ENCODE data around the gene FZD4.
"Not testable (repeated sequence)": the region's sequence is repeated elsewhere in the genome, so short reads cannot be mapped to it uniquely, and the experiment has no call there.

Gene FZD4

GRCh38 chr11:86934926-86935579, 20.1 kb downstream of the FZD4 start:
- DNase-seq, result no peak

DNA sequence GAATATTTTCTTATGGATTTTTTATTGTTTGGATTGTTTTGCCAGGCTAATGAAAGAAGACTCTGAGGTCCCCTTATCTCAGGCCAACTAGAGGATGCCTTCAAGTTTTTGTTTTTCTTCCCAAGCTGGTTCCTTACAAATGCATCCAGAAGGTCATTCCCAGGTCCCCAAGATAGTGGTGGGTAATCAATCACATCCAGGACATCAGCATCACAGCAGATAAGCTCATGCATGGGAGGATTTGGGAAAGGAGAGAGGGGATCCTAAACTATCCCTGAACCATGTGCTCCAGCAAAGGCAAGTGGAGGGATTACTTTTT, 20.7 kb downstream of the FZD4 start:
- DNase-seq, result no peak

- DNase-seq, result no peak
Measured at GRCh38 chr11:86933891-86934581, 21.2 kb downstream of the FZD4 start.

GRCh38 chr11:86932924-86933875, 22.0 kb downstream of the FZD4 start:
- no peak for DNase-seq

GRCh38 chr11:86932259-86932585, 23.0 kb downstream of the FZD4 start:
- no peak for DNase-seq

DNA sequence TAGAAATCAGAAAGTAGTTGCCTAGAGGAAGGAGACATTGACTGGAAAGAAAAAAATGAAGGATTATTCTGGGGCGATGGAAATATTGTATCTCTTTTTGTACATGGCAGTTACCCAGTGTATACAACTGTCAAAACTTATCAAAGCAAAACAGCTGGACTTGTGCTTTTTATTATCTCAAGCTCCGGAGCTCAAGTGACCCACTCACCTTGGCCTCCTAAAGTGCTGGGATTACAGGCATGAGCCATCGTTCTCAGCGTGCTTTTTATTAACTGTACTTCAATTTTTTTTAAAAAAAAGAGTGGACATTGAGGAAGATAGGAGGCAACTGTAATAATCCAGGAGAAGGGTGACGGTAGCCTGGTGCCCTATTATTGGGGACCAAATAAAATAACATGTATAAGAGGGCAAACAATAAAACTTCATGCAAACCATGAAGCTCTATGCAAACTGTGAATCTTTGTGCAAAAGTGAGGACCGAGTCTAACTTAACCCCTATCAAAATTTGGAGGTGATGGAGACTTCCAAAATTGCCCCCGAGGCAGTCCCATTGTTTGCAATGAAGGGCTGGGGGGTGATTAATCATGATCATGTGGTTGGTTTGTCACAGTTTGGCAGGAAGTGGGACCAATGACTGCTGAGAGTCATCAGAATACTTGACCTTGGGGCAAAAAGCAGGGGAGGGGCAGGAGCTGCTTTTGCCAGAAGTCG, 23.5 kb downstream of the FZD4 start:
- DNase-seq, result peak; percentile 23

GRCh38 chr11:86930957-86931547, 24.1 kb downstream of the FZD4 start:
- DNase-seq, result no peak

GRCh38 chr11:86926975-86927374, 28.2 kb downstream of the FZD4 start:
- no peak for DNase-seq

DNA sequence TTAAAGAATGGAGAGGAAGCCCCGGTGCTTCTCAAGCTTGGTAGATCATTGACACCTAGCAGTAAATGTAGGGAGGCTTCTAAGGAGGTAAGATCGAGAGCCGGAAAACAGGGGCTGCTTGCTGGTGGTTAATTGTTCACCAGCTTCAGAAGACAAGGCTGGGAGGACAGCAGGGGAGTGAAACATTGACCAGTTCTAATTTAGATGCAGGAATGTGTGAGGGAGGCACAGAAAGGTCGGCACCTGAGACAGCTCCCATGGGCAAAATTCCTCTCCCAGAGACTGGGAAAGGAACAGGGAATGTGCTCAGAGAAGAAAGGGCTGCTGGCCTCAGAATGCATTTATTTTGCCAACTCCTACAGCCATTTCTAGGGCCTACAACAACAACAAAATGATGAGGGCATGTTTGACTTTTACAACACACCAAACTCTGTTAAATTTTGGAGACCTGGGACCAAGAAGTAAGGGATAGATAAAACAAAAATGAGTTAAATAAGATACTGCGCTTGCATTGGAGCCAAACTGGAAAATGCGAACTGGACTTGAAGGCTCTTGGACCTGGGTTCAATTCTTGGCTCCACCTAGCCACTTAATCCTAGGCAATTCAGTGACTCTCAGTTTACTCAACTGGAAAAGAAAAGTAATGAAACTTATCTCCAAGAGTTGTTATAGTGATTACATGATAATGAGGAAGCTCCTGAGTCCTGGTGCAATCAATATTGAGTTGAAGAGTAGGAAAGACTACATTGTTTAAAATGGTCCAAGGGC, 31.0 kb downstream of the FZD4 start:
- DNase-seq, result no peak

DNA sequence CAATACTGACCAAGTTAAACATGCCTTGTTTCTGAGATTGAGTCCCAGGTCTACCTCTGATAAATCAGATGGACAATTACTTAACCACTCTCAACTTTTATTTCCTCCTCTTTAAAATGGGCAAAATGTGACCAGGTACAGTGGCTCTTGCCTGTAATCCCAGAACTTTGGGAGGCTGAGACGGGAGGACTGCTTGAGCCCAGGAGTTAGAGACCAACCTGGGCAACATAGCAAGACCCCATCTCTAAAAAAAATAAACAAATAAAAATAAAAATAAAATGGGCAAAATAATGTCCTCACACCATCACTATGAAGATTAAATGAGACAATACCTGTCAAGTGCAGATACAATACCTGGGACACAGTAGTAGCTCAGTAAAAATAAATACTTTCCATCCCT, 33.0 kb downstream of the FZD4 start:
- DNase-seq, result no peak

GRCh38 chr11:86919557-86920210, 35.5 kb downstream of the FZD4 start:
- peak; percentile 54 for DNase-seq

DNA sequence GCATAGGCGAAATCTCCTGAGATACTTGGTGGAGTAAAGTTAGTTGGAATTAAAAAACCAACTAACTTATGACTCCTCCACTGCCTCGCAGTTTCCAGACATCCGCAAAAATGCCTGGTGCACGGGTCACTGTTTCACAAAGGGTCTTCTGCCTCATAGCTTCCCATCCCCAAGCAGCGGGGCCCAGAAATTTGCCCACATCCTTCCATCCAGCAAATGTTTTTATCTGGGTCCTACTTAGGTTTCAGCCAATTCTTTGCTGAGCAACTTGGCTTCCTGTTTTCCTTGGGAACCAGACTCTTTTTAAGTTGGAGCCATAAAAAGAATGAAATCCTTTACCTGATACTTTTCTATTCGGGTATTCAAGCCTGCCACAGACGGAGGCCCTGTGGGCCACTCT, 36.2 kb downstream of the FZD4 start:
- DNase-seq, result no peak

GRCh38 chr11:86918496-86918895, 36.7 kb downstream of the FZD4 start:
- no peak for DNase-seq

DNA sequence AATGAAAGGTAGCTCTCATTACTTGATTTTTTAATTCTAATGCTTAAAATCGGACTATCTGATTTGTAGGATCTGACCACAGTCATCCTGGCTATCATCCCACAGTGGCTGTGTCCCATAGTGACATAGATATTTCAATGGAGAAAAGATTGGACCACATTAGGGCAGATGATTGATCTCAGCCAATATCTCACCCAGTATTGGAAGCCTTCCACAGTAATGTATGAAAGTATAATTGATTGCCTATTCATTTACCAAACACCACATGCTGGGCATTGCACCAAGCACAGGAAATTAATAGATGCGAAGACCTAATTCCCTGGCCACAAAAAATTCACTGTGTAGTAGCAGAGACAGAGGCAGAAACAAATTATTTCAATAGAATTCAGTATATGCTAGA, 37.6 kb downstream of the FZD4 start:
- no peak for DNase-seq

- no peak for DNase-seq
Measured at GRCh38 chr11:86916330-86916729, 38.9 kb downstream of the FZD4 start.

GRCh38 chr11:86915850-86916249, 39.3 kb downstream of the FZD4 start:
- not testable (repeated sequence) for DNase-seq

DNA sequence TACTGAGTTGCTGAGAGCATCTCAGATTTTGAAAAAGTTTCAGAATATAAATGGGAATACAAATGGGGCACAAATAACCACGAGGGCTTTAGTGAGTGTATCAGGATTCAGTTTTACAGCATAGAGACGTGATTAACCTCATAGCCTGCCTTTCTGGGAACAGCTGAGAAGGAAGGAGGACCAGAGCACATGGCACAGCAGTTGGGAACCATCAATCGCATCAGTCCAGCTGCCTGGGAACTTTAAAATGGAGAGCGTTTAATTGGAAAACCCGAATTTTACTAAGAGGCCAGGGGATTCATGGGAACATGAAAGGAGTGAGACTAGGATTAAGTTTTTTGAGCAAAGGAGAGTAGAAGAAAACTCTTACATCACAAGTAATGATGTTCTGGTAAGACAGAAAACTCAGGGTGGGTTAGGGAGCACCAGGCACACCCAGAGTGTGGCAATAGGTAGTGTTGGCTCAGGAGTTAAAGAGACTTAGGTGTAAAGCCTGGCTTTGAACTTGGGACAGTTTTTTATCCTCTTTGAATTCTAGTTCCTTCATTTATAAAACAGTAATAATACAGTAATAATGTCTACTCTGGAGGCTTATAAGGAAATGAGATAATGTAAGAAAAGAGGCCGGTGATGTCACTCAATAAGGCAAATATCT, 40.2 kb downstream of the FZD4 start:
- no peak for DNase-seq

DNA sequence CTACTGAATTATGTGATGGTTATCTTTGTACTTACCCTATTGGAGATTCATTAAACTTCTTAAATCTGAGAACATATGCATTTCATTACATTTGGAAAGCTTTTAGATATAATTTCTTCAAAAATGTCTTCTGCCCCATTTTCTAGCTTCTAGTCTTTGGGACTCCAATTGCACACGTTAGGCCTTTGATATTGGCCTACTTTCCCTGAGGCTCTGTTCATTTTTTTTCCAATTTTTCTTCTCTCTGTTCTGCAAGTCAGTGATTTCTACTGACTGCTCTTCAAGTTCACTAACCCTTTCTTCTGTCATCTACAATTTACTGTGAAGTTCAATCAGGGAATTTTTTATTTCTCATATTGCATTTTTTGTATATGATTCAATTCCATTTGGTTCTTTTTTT, 43.0 kb downstream of the FZD4 start:
- DNase-seq, result no peak

DNA sequence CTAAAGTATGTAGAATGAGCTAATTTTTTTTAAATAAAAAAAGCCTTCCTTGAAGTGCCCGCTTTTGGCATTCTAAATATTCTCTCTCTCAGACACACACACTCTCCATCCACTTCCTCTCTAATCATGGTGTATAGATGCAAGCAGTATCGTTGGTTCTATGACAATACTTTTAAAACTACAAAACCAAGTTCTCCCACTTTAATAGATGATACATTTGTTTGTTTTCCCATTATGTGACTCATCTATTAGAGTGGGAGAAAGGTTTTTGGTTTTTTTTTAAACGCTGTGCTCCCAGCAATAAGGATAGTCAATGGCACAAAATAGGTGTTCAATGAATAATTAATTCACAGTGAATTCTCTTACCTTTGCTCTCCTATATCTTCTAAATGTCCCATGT, 44.6 kb downstream of the FZD4 start:
- no peak for DNase-seq

DNA sequence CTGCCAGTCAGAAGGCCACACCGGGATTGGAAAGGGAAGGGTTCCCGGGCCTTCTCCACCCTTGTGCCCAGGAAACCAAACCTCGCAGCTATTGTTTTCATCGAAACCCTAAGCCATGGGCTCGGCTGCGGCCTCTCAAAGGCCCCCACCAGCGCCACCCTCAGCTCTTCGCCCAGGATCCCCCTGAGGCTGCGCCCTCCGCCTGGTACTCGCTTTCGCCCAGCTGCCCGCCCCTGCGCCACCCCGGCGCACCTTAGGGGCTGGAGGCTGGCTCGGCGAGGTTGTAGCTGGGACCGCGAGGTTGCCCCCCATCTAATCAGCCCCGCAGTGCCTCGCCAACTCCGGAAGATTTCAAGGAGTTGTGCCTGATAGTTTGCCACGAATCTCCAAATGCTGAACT, 49.0 kb downstream of the FZD4 start:
- DNase-seq, result no peak

DNA sequence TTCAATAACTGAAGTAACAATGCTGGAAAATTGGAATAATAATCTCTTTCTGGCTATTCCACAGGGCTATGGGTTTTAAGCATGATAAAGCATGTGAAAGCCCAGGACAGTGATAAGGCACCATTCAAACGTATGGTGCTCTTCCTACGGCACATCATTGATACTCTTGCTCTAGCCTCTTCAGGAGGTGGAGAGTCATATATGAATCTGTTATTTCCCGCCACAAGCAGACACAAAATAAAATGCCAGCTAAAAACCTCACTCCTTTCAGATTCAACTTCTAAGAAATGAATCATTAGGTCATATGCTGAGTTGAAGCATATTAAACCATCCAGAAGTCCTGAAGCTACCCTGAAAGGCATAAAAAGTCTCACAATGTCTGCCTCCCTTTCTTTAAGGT, 49.9 kb downstream of the FZD4 start:
- DNase-seq, result peak; percentile 44
